Osteoblast (primary cell): ENCODE measurements around the gene CDKN2A. TPM values are rescaled to one million over a fixed set of nuclear protein-coding genes. Genes with fewer than 3 reads are reported as not detected.

Experiments used
- DNase-seq: peaks from one replicate; pipeline ENCODE4 v3.0.0; 2011; ENCODE audit warnings: low spot score, mixed read lengths; ENCODE audit not compliant: insufficient read length; ENCODE audit errors: missing footprints
- H2AFZ ChIP-seq: 2 replicates; pipeline ENCODE4 v1.6.0; 2011; ENCODE audit warnings: mild to moderate bottlenecking, low read length
- H3K27ac ChIP-seq: 2 replicates; pipeline ENCODE4 v1.5.1; 2011; ENCODE audit warnings: mild to moderate bottlenecking, low read depth, low read length, moderate library complexity
- H3K27me3 ChIP-seq: 2 replicates; pipeline ENCODE4 v1.6.0; 2012; ENCODE audit warnings: mild to moderate bottlenecking, control low read depth, inconsistent platforms, low read length, moderate library complexity; ENCODE audit not compliant: insufficient read depth
- H3K36me3 ChIP-seq: 2 replicates; pipeline ENCODE4 v1.5.1; 2011; ENCODE audit warnings: mild to moderate bottlenecking, low read length, control low read depth, moderate library complexity; ENCODE audit not compliant: insufficient read depth
- H3K4me1 ChIP-seq: 2 replicates; pipeline ENCODE4 v1.5.1; 2011; ENCODE audit warnings: mild to moderate bottlenecking, low read length, control low read depth, moderate library complexity; ENCODE audit not compliant: insufficient read depth
- H3K4me2 ChIP-seq: 2 replicates; pipeline ENCODE4 v1.6.0; 2011; ENCODE audit warnings: mild to moderate bottlenecking, low read length; ENCODE audit not compliant: insufficient read depth
- H3K4me3 ChIP-seq: fragments of 200-600 bp; sonication (generic); 3 replicates; pipeline ENCODE4 v1.5.1; 2012; ENCODE audit warnings: mild to moderate bottlenecking, low read length, inconsistent platforms; ENCODE audit not compliant: insufficient read depth
- H3K79me2 ChIP-seq: 2 replicates; pipeline ENCODE4 v1.6.0; 2012; ENCODE audit warnings: mild to moderate bottlenecking, low read length, control low read depth, inconsistent platforms; ENCODE audit not compliant: insufficient read depth
- H3K9me3 ChIP-seq: 2 replicates; pipeline ENCODE4 v1.5.1; 2011; ENCODE audit warnings: low read depth, low read length, control low read depth
- H4K20me1 ChIP-seq: 2 replicates; pipeline ENCODE4 v1.6.0; 2012; ENCODE audit warnings: mild to moderate bottlenecking, low read length, control low read depth; ENCODE audit not compliant: insufficient read depth
- CTCF ChIP-seq: IDR thresholded peaks from 2 replicates; pipeline ENCODE4 v1.5.1; 2011; ENCODE audit warnings: mild to moderate bottlenecking, low read depth, low read length, moderate library complexity; ENCODE audit errors: extremely low read depth
- total RNA-seq: library from RNA; depleted of rRNA; stranded (reverse); fragments of >200 nt; gene quantifications from 2 replicates; pipeline ENCODE4 v1.2.3, GENCODE V29; 2012

The CDKN2A gene
- total RNA-seq, 1 donor: 37.6 TPM

- H3K79me2 ChIP-seq: no peaks in the 10 kb centered on the region
- no peaks in the 10 kb centered on the region for H4K20me1 ChIP-seq
- no peak overlapping the region for H3K4me3 ChIP-seq
- H3K36me3 ChIP-seq: no peaks in the 10 kb centered on the region
- peak overlapping the region; percentile 68 for H3K27ac ChIP-seq
- H3K4me2 ChIP-seq: peak overlapping the region; percentile 31
- no peak overlapping the region for H2AFZ ChIP-seq
- H3K4me1 ChIP-seq: peaks cover 36% of the 10 kb centered on the region
- no peak for TF ChIP-seq CTCF
- peak; percentile 36 for DNase-seq
- H3K27me3 ChIP-seq: no peaks in the 10 kb centered on the region
- H3K9me3 ChIP-seq: no peaks in the 10 kb centered on the region
Measured at GRCh38 chr9:22040760-22041159, 46.6 kb upstream of the CDKN2A start.

DNA sequence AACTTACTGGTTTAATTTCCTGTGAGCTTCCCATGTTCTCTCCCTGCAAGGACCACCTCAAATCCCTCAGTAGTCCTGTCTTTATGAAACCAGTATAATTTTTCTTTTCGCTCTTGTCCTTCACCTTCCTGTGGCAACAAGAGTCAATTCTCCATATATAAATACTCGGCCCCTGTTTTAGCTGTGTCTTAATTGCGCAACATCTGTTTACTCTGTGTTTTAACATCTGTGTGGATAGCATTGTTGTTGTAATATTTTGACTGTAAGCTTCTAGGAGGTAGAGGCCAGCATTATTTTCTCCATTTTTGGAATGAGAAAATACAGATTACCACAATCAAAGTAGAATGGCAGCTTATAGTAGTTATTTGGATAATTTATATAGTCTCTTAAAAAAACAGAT, 45.1 kb upstream of the CDKN2A start:
- Histone ChIP-seq H3K9me3 (no peaks in the 10 kb centered on the region), H4K20me1 (no peaks in the 10 kb centered on the region), H3K27ac (no peak overlapping the region), H3K4me2 (no peak overlapping the region), H3K36me3 (no peaks in the 10 kb centered on the region), H3K79me2 (no peaks in the 10 kb centered on the region), H3K27me3 (no peaks in the 10 kb centered on the region), H2AFZ (no peak overlapping the region), H3K4me1 (peaks cover 28% of the 10 kb centered on the region), H3K4me3 (no peak overlapping the region)
- TF ChIP-seq CTCF: no peak
- DNase-seq: no peak

DNA sequence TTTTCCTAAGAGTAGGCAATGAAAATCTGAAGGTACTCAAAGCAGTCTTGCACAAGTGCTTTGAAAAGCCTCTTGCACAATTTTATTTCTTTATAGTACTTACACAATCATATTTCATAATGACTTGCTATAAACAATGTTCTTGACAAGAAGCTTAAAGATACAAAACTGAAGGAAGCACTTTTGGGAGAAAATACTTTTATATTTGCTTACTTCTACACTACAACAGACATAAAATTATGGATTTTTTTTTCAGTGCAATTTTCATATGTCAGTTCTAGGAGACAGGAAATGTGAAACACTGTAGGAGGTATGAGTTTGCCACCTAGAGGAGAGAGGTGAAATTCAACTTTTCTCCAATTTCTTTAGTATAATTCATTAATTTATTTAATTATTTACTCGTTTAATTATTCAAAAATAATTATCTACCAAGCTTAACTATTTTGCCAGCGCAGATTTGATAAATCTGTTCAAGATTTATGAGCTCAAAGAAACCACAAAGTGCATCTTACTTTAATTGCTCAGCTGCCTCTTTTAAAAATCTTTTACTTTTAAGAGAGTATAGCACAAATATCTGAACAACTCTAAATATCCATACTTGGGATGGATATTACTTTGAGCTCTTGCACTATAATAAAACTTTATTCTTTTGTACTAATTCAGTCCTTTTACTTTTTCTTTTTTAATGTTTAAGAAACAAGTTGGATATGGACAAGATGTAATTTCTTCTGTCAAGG, 43.9 kb upstream of the CDKN2A start:
- Histone ChIP-seq H3K4me1 (peaks cover 26% of the 10 kb centered on the region), H3K36me3 (no peaks in the 10 kb centered on the region), H3K79me2 (no peaks in the 10 kb centered on the region), H3K27ac (no peak overlapping the region), H3K9me3 (no peaks in the 10 kb centered on the region), H3K4me3 (no peak overlapping the region), H4K20me1 (no peaks in the 10 kb centered on the region), H3K4me2 (no peak overlapping the region), H3K27me3 (no peaks in the 10 kb centered on the region), H2AFZ (no peak overlapping the region)
- peak; percentile 52 for TF ChIP-seq CTCF
- DNase-seq: no peak

DNA sequence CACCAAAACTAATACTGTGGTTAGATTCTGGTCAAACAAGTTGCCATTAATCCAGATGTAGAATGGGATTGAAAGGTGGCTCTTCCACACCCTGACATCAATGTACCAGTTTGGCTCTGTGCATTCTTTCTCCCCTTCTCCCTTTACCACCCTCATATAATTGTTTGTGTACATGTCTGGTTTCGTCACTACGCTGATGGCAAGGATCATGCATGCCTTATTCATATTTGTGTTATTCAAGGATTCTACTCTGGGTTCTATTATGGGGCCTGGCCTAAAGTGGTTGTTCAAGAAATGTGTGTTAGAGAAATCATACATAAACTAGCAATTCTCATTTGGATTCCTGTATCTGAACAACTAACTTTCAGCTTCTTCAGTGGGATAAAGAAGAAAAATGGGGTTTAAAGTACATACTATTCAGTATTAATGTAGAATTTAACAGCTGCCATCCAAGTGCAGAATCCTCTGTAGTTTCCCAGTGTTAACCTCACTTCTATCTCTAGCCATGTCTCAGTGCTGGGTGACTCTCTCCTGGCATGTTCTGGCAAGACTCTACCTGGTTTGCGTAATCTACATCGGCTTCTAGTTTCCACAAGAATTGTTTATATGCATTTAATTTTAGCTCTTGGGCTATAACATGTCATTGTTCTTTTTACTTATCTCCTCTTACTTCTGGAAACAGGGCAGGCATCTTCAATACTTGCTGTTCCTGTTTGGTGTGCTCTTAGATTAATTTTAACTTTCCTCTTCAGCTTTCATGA, 42.9 kb upstream of the CDKN2A start:
- no peak overlapping the region for H3K27ac ChIP-seq
- H3K27me3 ChIP-seq: no peaks in the 10 kb centered on the region
- peaks cover 26% of the 10 kb centered on the region for H3K4me1 ChIP-seq
- no peaks in the 10 kb centered on the region for H4K20me1 ChIP-seq
- H3K4me2 ChIP-seq: no peak overlapping the region
- no peaks in the 10 kb centered on the region for H3K79me2 ChIP-seq
- H3K4me3 ChIP-seq: no peak overlapping the region
- no peak for TF ChIP-seq CTCF
- no peaks in the 10 kb centered on the region for H3K9me3 ChIP-seq
- H2AFZ ChIP-seq: no peak overlapping the region
- DNase-seq: no peak
- no peaks in the 10 kb centered on the region for H3K36me3 ChIP-seq
